Measurements from ENCODE around the gene ATRIP.
A peak's percentile ranks its signal among the peaks of the same experiment; 100 is the strongest.

ATRIP gene

GRCh38 chr3:48439820-48440589 lies 6.5 kb upstream of the ATRIP start, which contains the start of the genes CCDC51 and TMA7 (continued):
- TF ChIP-seq REST (tag by site-specific recombination; IDR thresholded peaks at IDR 0.05), result no peak
- no peak for TF ChIP-seq ZSCAN23 (tag by site-specific recombination; IDR thresholded peaks at IDR 0.05)
- TF ChIP-seq ZNF169 (tag by site-specific recombination; IDR thresholded peaks at IDR 0.05), result no peak
- TF ChIP-seq ZNF660 (tag by site-specific recombination; IDR thresholded peaks at IDR 0.05), result no peak
- peak; percentile 70; the same call in 1 of the 2 replicates for TF ChIP-seq YY1 (tag by site-specific recombination; IDR thresholded peaks at IDR 0.05)
- TF ChIP-seq AEBP2 (tag by site-specific recombination; IDR thresholded peaks at IDR 0.05; ENCODE audit: borderline replicate concordance), result no peak
- no peak for TF ChIP-seq ZNF19 (tag by site-specific recombination; IDR thresholded peaks at IDR 0.05; ENCODE audit: low read depth)
- peak; percentile 48; the same call in 1 of the 2 replicates for TF ChIP-seq CTCF (tag by site-specific recombination; IDR thresholded peaks at IDR 0.05)
- no peak for TF ChIP-seq ZSCAN5A (tag by site-specific recombination; IDR thresholded peaks at IDR 0.05)
- TF ChIP-seq KLF16 (tag by site-specific recombination; IDR thresholded peaks at IDR 0.05), result no peak; the same call in 1 of the 2 replicates
- no peak; the same call in 1 of the 2 replicates for TF ChIP-seq ZNF629 (tag by site-specific recombination; IDR thresholded peaks at IDR 0.05)
- no peak for TF ChIP-seq HOXA7 (CRISPR knock-in tag; IDR thresholded peaks at IDR 0.05; ENCODE audit: borderline replicate concordance)
- TF ChIP-seq ZNF488 (tag by site-specific recombination; IDR thresholded peaks at IDR 0.05), result no peak
- TF ChIP-seq ZNF311 (tag by site-specific recombination; IDR thresholded peaks at IDR 0.05; ENCODE audit: borderline replicate concordance), result no peak
- TF ChIP-seq ZNF791 (tag by site-specific recombination; IDR thresholded peaks at IDR 0.05), result no peak
- no peak for TF ChIP-seq ZNF555 (tag by site-specific recombination; conservative IDR thresholded peaks at IDR 0.05)
- no peak for TF ChIP-seq ZNF266 (tag by site-specific recombination; IDR thresholded peaks at IDR 0.05; ENCODE audit: low read depth)
- peak; percentile 24; the same call in 1 of the 2 replicates for TF ChIP-seq ZIC2 (tag by site-specific recombination; IDR thresholded peaks at IDR 0.05)
- no peak; the same call in 1 of the 2 replicates for TF ChIP-seq YY2 (tag by site-specific recombination; IDR thresholded peaks at IDR 0.05)
- no peak for TF ChIP-seq ZSCAN4 (tag by site-specific recombination; IDR thresholded peaks at IDR 0.05)
- TF ChIP-seq ZNF561 (tag by site-specific recombination; IDR thresholded peaks at IDR 0.05; ENCODE audit: borderline replicate concordance), result no peak
- no peak for TF ChIP-seq ZNF623 (tag by site-specific recombination; IDR thresholded peaks at IDR 0.05)
- TF ChIP-seq ZFP3 (tag by site-specific recombination; IDR thresholded peaks at IDR 0.05; ENCODE audit: low read depth), result no peak
- no peak for TF ChIP-seq ZSCAN16 (tag by site-specific recombination; IDR thresholded peaks at IDR 0.05)
- TF ChIP-seq ZEB2 (tag by site-specific recombination; IDR thresholded peaks at IDR 0.05), result peak; percentile 85
- TF ChIP-seq ZNF221 (tag by site-specific recombination; IDR thresholded peaks at IDR 0.05; ENCODE audit: borderline replicate concordance), result no peak
- no peak for TF ChIP-seq ZNF558 (tag by site-specific recombination; IDR thresholded peaks at IDR 0.05)
- no peak for TF ChIP-seq PRDM1 (tag by site-specific recombination; IDR thresholded peaks at IDR 0.05)
